Effector memory CD8-positive, alpha-beta T cell (primary cell): ENCODE measurements around the gene USP19.

Source experiments
- ATAC-seq: fragments of 150-1000 bp; cut with Tn5 transposase; replicated peaks from 2 replicates; pipeline ENCODE4 v1.10.0; 2021; ENCODE audit warnings: mild to moderate bottlenecking, moderate library complexity
- DNase-seq, 3 experiments: peaks; one replicate each; pipeline ENCODE4 v3.0.0; 2021
- H3K27ac Mint-ChIP-seq, 2 donors: one replicate each; pipeline ENCODE4 v1.8.0; 2022; ENCODE audit warnings: mild to moderate bottlenecking in 2 of 2, mixed read lengths in 2 of 2, moderate library complexity in 2 of 2
- H3K27me3 Mint-ChIP-seq, 2 donors: one replicate each; pipeline ENCODE4 v1.8.0; 2022; ENCODE audit warnings: mixed read lengths in 2 of 2
- H3K36me3 Mint-ChIP-seq: one replicate; pipeline ENCODE4 v1.8.0; 2022; ENCODE audit warnings: mild to moderate bottlenecking, moderate library complexity, mixed read lengths; ENCODE audit not compliant: insufficient read depth
- H3K4me1 Mint-ChIP-seq, 2 donors: one replicate each; pipeline ENCODE4 v1.8.0; 2022; ENCODE audit warnings: low read depth in 2 of 2, mixed read lengths in 2 of 2
- H3K4me3 Mint-ChIP-seq, 2 donors: one replicate each; pipeline ENCODE4 v1.8.0; 2022; ENCODE audit warnings: mild to moderate bottlenecking in 2 of 2, mixed read lengths in 2 of 2, moderate library complexity in 2 of 2
- H3K9me3 Mint-ChIP-seq, 2 donors: one replicate each; pipeline ENCODE4 v1.8.0; 2022; ENCODE audit warnings: mixed read lengths in 2 of 2
- total RNA-seq, 9 experiments: gene quantifications; one replicate each; lab custom pipeline; 2026; lab: John Stamatoyannopoulos, UW

The USP19 gene, protein sequence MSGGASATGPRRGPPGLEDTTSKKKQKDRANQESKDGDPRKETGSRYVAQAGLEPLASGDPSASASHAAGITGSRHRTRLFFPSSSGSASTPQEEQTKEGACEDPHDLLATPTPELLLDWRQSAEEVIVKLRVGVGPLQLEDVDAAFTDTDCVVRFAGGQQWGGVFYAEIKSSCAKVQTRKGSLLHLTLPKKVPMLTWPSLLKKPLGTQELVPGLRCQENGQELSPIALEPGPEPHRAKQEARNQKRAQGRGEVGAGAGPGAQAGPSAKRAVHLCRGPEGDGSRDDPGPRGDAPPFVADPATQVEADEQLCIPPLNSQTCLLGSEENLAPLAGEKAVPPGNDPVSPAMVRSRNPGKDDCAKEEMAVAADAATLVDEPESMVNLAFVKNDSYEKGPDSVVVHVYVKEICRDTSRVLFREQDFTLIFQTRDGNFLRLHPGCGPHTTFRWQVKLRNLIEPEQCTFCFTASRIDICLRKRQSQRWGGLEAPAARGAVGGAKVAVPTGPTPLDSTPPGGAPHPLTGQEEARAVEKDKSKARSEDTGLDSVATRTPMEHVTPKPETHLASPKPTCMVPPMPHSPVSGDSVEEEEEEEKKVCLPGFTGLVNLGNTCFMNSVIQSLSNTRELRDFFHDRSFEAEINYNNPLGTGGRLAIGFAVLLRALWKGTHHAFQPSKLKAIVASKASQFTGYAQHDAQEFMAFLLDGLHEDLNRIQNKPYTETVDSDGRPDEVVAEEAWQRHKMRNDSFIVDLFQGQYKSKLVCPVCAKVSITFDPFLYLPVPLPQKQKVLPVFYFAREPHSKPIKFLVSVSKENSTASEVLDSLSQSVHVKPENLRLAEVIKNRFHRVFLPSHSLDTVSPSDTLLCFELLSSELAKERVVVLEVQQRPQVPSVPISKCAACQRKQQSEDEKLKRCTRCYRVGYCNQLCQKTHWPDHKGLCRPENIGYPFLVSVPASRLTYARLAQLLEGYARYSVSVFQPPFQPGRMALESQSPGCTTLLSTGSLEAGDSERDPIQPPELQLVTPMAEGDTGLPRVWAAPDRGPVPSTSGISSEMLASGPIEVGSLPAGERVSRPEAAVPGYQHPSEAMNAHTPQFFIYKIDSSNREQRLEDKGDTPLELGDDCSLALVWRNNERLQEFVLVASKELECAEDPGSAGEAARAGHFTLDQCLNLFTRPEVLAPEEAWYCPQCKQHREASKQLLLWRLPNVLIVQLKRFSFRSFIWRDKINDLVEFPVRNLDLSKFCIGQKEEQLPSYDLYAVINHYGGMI (N-terminal part only)
- total RNA-seq: 84.3 to 145 (median 127) reads per million in 9 experiments

DNA sequence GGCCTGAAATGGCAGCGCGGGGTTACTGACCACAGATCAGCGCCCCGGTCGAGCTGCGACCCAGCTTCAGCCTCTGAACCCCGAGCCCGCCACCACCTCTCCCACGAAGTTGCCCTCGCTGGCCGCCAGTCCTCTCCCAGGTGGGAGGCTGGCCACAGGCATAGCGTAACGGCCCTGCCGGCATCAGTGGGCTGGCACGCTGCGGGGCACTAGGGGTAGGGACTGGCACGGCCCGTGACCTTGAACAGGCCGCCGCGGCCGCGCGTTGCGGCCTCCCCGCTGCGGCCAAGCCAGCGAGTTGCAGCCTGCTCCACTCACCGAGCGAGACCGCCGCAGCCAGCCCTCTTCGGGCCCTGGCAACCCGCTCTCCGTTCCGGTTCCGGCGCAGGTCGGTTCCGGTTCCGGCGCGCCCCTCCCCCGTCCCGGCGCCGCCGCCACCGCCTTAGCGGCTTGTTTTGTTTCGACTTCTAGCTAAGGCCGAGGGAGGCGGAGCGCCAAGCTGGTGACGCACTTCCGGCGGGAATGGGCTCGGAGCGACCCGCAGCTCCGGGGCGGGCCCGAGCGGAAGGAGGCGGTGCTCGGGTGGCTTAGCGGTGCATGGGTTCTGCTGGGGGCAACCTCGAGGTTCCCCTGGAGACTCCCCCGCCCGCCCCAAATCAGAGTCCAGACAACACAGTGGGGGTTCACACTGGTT lies at the start of gene USP19:
TSS of gene USP19 (minus strand) at position 386 of the 694 bp plus-strand sequence. CDS start 1,678 bp downstream, outside the sequence.
- H3K36me3 Mint-ChIP-seq: peaks cover 22% of the 10 kb centered on the region
- H3K27me3 Mint-ChIP-seq: no peaks in the 10 kb centered on the region
- DNase-seq (peak; percentile 93 to 95 (median 94)), ATAC-seq (peak; percentile 90)
- peaks cover 11% of the 10 kb centered on the region in 2 donors for H3K4me1 Mint-ChIP-seq
- H3K4me3 Mint-ChIP-seq: peak within 1 kb of the TSS; percentile 80
- peak within 1 kb of the TSS; percentile 89 to 90 for H3K27ac Mint-ChIP-seq
- H3K9me3 Mint-ChIP-seq: no peaks in the 10 kb centered on the region

DNA sequence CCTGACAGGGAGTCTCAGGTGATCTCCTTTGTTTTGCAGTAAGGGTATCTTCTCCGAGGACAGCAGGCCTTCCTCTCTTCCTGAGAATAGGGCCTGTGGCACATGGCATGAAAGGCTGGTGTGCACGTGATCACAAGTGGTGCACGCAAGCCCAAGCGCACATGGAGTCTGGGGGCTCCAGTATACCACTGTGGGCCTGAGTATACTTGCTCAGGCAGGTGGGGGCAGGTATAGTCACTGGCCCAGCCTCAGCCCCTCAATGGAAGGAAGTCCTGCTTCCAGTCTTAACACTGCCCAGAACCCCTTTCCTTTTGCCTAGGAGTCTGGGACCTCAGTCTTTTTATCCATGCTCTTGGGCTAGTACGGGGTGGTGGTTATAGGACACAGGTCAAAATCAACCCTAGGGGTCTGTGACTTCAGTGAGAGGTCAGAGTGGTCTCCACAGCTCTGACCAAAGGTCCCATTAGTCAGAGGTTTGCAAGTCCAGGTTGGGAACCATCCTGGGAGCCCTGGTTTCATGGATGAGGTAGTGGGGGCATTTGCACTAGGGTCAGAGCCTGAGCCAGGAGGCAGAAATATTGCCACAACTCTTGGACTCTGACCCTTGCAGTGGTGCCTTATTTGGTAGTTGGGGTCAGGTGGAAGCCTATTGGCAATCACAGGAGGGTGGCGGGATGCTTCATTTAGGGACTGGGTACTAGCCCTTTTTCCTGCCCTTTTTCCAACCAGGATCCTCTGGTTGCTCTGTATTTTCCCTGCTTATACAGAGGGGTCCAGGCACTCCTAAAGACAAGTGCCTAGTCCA lies 46.3 kb upstream of the USP19 start:
- H3K36me3 Mint-ChIP-seq: peaks cover 21% of the 10 kb centered on the region
- ATAC-seq (no peak), DNase-seq (no peak)
- no peaks in the 10 kb centered on the region for H3K9me3 Mint-ChIP-seq
- H3K4me1 Mint-ChIP-seq: peaks cover 21 to 31% of the 10 kb centered on the region in 2 donors
- no peaks in the 10 kb centered on the region for H3K27me3 Mint-ChIP-seq
- peak overlapping the region; percentile 97 to 99 for H3K4me3 Mint-ChIP-seq
- peak overlapping the region; percentile 96 to 97 for H3K27ac Mint-ChIP-seq

DNA sequence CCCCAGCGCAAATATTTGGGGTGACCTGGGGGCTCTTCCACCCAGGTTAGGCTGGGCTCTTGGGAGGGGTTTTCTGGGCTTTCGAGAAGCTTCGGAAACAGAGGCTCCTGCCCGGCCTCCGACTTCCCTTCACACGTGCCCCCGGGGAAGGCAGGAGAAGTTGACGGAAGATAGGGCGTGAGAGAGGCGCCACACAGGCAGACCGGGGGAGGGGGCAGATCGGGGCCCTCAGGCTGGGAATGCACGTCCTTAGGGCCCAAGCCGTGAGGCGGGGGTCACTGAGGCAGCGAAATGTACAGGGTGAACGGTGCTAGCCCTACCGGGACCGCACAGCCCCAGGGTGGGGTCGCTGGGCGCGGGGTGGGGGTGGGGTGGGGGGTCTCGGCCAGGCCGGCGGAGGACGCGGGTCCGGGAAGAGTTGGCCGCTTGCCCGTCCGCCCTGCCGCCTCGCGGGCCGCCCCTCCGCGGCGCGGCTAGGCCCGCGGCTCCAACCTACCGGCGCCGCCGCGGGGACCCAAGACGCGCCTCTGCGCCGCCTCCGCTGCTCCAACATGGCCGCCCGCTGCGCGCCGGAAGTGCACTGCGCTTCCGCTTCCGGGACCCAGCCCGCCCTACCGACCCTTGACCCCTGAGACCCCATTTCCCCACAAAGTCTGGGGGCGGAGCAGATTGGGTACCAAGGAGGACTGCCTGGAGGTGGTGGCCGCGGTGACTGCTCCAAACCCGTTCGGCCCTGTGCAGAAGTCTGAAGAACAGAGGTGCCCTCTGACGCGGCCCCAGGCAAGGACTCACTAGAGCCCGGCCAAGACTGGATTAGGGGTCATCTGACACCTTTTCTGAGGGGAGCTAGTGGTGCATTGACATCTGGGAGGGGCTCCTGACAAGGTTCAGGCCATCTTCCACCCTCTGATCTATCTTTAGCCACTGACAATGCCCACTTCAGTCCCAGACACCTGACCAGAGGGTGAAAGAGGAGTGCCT lies 45.4 kb upstream of the USP19 start, which contains the start of gene CCDC71:
TSS of gene CCDC71 (minus strand) at position 561 of the 981 bp plus-strand sequence. CDS start 2,123 bp downstream, outside the sequence.
- peak within 1 kb of the TSS; percentile 96 to 97 for H3K27ac Mint-ChIP-seq
- H3K4me3 Mint-ChIP-seq: peak within 1 kb of the TSS; percentile 97 to 99
- H3K9me3 Mint-ChIP-seq: no peaks in the 10 kb centered on the region
- peak; percentile 83 for ATAC-seq
- peak; percentile 62 to 70 (median 64) for DNase-seq
- peaks cover 18 to 30% of the 10 kb centered on the region in 2 donors for H3K4me1 Mint-ChIP-seq
- H3K27me3 Mint-ChIP-seq: no peaks in the 10 kb centered on the region
- peaks cover 26% of the 10 kb centered on the region for H3K36me3 Mint-ChIP-seq

DNA sequence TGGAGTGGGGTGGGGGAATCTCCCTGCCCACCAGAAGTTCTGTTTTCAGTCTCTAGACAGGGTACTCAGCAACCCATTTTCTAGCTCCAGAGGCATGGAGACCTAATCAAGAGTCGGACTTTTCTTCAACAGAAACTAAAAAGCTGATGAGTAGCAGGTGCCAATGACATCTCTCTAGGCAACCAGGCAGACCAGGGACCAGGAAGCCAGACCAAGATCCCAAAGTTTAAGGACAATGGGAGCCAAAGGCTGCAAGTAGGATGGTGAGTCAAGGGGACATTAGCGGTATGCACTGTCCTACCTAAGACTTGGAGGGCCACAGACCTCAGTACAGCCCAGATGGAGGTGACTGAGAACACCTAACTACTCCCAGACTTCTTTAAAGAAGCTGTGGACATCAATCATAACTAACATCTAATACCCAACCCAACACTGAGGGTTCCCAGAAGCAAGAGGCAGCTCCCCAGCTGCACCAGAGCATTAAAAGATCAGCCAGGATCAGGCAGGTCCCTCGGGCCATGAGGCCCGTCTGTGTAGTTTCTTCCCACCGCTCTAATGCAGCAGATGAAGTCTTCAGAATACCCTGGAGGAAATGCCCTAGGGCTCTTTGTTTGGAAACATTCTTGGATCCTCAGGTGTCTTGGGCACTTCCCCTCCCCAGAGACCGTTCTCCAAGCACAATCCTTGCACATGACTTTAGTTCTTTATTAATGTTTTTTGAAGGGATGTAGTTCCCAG lies 44.5 kb upstream of the USP19 start:
- DNase-seq (no peak), ATAC-seq (no peak)
- Mint-ChIP-seq H3K4me1 (peaks cover 15 to 28% of the 10 kb centered on the region in 2 donors), H3K9me3 (no peaks in the 10 kb centered on the region), H3K27me3 (no peaks in the 10 kb centered on the region), H3K4me3 (peak overlapping the region; percentile 97 to 99), H3K36me3 (peaks cover 27% of the 10 kb centered on the region), H3K27ac (peak overlapping the region; percentile 96 to 97)

DNA sequence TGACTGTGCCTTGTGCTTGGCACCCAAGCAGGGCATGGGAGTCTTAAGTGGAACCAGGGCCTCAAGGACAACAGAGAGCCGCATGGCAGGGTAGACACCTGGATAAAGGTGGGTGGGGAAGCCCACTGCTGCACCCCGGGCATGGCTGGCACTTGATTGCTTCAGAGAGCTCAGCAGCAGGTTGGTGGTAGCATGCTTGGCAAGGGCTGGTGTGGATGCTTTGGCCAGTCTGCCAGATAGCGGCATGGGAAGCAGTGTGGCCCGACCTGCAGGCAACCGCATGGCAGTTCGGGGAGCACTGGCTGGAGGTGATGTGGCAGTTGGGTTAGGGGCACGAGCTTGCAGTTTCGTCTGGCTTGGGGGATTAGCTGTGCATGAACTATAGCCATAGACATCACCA lies 43.0 kb upstream of the USP19 start:
- Mint-ChIP-seq H3K27ac (peak overlapping the region in 1 of 2 donors; percentile 97), H3K4me1 (peaks cover 15 to 28% of the 10 kb centered on the region in 2 donors), H3K27me3 (no peaks in the 10 kb centered on the region), H3K4me3 (no peak overlapping the region), H3K36me3 (peaks cover 32% of the 10 kb centered on the region), H3K9me3 (no peaks in the 10 kb centered on the region)
- ATAC-seq (no peak), DNase-seq (no peak)

DNA sequence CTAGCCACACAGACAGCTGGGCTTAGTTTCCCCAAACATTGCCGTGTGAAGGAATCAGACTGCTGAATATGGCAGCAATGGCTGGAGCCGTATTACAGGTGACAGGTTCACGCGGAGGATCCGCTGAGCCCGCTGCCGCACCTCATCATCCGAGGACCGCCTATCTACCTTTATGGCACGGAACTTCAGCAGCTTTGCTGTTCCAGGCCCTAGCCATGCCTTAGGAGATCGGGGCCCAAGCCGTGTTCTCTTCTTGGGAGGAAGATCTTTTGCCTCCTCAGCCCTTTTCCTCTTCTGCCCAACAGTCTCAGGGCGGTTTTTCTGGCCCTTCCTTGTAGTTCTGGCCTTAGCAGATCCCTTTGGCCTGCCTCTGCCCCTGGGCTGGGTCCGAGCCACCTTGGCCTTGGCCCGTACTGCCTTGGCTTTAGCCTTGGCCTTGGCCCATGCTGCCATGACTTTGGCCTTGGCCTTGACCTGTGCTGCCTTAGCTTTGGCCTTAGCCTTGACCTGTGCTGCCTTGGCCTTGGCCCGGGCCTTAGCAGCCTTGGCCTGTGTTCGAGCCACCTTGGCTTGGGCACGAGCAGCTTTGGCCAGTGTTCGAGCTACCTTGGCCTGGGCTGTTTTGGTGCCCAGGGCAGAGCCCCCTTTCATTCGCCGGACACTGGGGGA lies 42.3 kb upstream of the USP19 start:
- H3K4me3 Mint-ChIP-seq: no peak overlapping the region
- H3K4me1 Mint-ChIP-seq: peaks cover 18 to 28% of the 10 kb centered on the region in 2 donors
- no peak for ATAC-seq
- H3K9me3 Mint-ChIP-seq: no peaks in the 10 kb centered on the region
- no peaks in the 10 kb centered on the region for H3K27me3 Mint-ChIP-seq
- peaks cover 32% of the 10 kb centered on the region for H3K36me3 Mint-ChIP-seq
- no peak for DNase-seq
- no peak overlapping the region for H3K27ac Mint-ChIP-seq

DNA sequence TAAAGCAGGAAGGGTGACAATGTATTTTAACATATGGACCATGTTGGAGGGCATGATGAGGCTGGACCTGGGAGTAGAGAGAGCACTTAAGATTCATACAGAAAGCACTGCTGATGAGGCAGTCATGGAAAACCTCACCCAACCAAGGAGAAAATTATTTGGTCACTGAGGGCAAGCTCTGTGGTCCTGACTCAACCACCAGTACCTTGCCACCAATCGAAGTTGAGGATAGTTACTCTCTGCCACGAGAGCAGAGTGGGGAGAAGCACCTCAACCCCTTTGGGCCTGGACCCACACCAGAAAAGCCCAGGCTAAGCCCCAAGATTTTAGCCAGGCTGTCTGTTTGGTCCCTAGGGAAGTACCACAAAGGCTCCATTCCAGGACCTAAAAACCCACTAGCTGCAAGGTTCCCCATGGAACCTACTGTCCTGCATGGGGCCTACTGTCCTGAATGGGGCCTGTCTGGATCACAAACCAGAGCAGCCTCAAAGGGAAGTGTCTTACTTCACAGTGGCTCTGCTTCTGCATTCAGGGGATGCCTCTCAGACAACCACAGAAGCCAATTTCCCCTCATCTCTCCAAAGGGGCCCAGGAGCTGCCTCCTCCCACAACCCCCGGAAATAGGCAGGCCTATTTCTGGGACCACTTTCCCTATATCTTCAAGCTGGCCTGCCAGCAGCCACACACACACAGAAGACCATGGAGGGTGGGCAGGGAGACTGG lies 41.3 kb upstream of the USP19 start:
- Mint-ChIP-seq H3K36me3 (peaks cover 32% of the 10 kb centered on the region), H3K4me1 (peaks cover 18 to 28% of the 10 kb centered on the region in 2 donors), H3K9me3 (no peaks in the 10 kb centered on the region), H3K4me3 (no peak overlapping the region), H3K27ac (no peak overlapping the region), H3K27me3 (no peaks in the 10 kb centered on the region)
- ATAC-seq (no peak), DNase-seq (no peak)

DNA sequence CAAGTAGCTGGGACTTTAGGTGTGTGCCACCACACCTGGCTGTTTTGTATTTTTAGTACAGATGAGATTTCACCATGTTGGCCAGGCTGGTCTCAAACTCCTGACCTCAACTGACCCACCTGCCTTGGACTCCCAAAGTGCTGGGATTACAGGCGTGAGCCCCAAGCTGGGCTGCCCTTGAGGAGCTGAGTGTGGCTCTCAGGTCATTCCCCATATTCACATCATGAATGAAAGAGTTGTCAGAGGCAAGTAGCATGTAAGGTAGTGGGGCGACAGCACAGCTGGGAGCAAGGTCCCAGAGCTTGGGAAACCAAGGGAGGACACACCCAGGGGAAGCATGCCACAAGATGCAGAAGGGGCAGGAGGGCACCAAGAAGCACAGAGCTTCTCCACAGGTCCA lies 40.6 kb upstream of the USP19 start:
- Mint-ChIP-seq H3K4me1 (peaks cover 18 to 23% of the 10 kb centered on the region in 2 donors), H3K36me3 (peaks cover 29% of the 10 kb centered on the region), H3K27me3 (no peaks in the 10 kb centered on the region), H3K4me3 (no peak overlapping the region), H3K9me3 (no peaks in the 10 kb centered on the region), H3K27ac (no peak overlapping the region)
- no peak for DNase-seq
- no peak for ATAC-seq

DNA sequence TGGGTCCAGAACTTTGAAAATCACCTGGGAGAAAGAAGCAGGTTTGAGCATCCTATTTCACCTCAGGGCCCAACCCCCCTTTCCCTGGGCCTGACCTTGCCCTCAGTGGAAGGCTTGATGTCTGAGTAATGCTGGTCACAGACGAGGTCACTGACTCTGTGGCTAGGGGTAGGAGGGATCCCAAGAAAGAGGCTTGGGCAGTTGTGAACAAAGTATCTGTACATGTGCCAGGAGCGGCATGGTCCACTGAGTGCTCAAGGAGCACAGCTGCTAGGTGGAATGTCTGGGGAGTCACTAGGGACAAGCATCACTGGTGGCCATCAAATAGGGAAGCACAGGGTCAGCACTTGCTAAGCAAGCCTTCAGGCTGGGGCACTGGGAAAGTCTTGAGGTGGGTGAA lies 38.2 kb upstream of the USP19 start:
- Mint-ChIP-seq H3K9me3 (no peaks in the 10 kb centered on the region), H3K4me1 (peaks cover 3% of the 10 kb centered on the region in 2 donors), H3K27ac (peak overlapping the region in 1 of 2 donors; percentile 73), H3K27me3 (no peaks in the 10 kb centered on the region), H3K36me3 (peaks cover 19% of the 10 kb centered on the region), H3K4me3 (no peak overlapping the region)
- DNase-seq: no peak
- no peak for ATAC-seq
